Upper lobe of left lung (tissue), 6 donors: ENCODE measurements around the gene GJA3. TPM values are rescaled to one million over a fixed set of nuclear protein-coding genes. Genes with fewer than 3 reads are reported as not detected.

Source experiments
- ATAC-seq, 2 donors: fragments of 200-7000 bp; cut with Tn5 transposase; one replicate each; pipeline ENCODE4 v1.9.1; 2022; ENCODE audit warnings: mild to moderate bottlenecking in 2 of 2, moderate library complexity in 2 of 2; ENCODE audit not compliant: low FRiP score in 2 of 2
- DNase-seq, 2 donors: peaks; one replicate each; pipeline ENCODE4 v3.0.0-alpha.2; 2019 to 2020
- H3K27ac ChIP-seq, 4 donors: fragments of 200-600 bp; sonication (generic); one replicate each; pipeline ENCODE4 v1.5.1; 2016 to 2019
- H3K27me3 ChIP-seq, 4 donors: fragments of 200-600 bp; sonication (generic); one replicate each; pipeline ENCODE4 v1.5.1; 2017 to 2019
- H3K36me3 ChIP-seq, 4 donors: fragments of 200-600 bp; sonication (generic); one replicate each; pipeline ENCODE4 v1.5.1; 2016 to 2019
- H3K4me1 ChIP-seq, 4 donors: fragments of 200-600 bp; sonication (generic); one replicate each; pipeline ENCODE4 v1.5.1; 2018 to 2019
- H3K4me3 ChIP-seq, 4 donors: fragments of 200-600 bp; sonication (generic); one replicate each; pipeline ENCODE4 v1.5.1; 2017 to 2019; ENCODE audit warnings: mild to moderate bottlenecking in 2 of 4, moderate library complexity in 1 of 4
- H3K9me3 ChIP-seq, 4 donors: fragments of 200-600 bp; sonication (generic); one replicate each; pipeline ENCODE4 v1.5.1; 2018 to 2019
- CTCF ChIP-seq, 6 experiments: fragments of 450-650 bp in 4 of 6; fragments of 200-600 bp in 2 of 6; sonication (generic) in 2 of 6; IDR thresholded peaks; one replicate each; pipeline ENCODE4 v1.5.1; 2016 to 2019; ENCODE audit warnings: antibody characterized with exemption in 6 of 6
- EP300 ChIP-seq, 4 donors: sonication (generic); formaldehyde crosslinking; IDR thresholded peaks; one replicate each; pipeline ENCODE4 v1.5.1; 2017; ENCODE audit warnings: antibody characterized with exemption in 4 of 4, control low read depth in 2 of 4
- POLR2A ChIP-seq, 4 donors: fragments of 450-650 bp; IDR thresholded peaks; one replicate each; pipeline ENCODE4 v1.5.1; 2016 to 2017; ENCODE audit warnings: antibody characterized with exemption in 4 of 4, mild to moderate bottlenecking in 2 of 4
- POLR2AphosphoS5 ChIP-seq, 2 donors: sonication (generic); formaldehyde crosslinking; IDR thresholded peaks; one replicate each; pipeline ENCODE4 v1.5.1; 2017; ENCODE audit warnings: antibody characterized with exemption in 2 of 2
- WGBS, 2 donors: methylation state at CpG; one replicate each; pipeline ENCODE4 v1.1.5; 2017 to 2018; 5-methylcytosine and 5-hydroxymethylcytosine counted together
- total RNA-seq, 6 donors: library from RNA; depleted of rRNA in 4 of 6; stranded (reverse); fragments of >200 nt in 4 of 6; gene quantifications; one replicate each; pipeline versions ENCODE4 v1.1.0 to v1.2.1, GENCODE V29; 2016 to 2021
- donor health status: DM: no; HTN: no; CAD: no; lungs with moderate emphysema.
- donor health status: DM: no; HTN: yes; CAD: no; lungs with severe emphysema.

Gene GJA3
- total RNA-seq, 6 donors from 2014 or later = 0.07 to 0.10 TPM; not detected in 4

GRCh38 chr13:20181188-20181587 lies 20.3 kb upstream of the GJA3 start:
- H3K36me3 ChIP-seq = no peaks in the 10 kb centered on the region
- ATAC-seq (no peak), DNase-seq (no peak)
- H3K4me1 ChIP-seq = peaks cover 0 to 9% (median 3%) of the 10 kb centered on the region in 4 donors
- H3K4me3 ChIP-seq = no peak overlapping the region
- no peaks in the 10 kb centered on the region for H3K9me3 ChIP-seq
- H3K27me3 ChIP-seq = peaks cover 0 to 11% (median 1%) of the 10 kb centered on the region in 4 donors
- 69 to 70% methylated on average over 3 of the region's 3 CpGs for WGBS, 2 donors
- no peak overlapping the region for H3K27ac ChIP-seq
- TF ChIP-seq EP300 (IDR thresholded peaks at IDR 0.05) (no peak), POLR2A (IDR thresholded peaks at IDR 0.05) (no peak), CTCF (IDR thresholded peaks at IDR 0.05) (no peak), POLR2AphosphoS5 (IDR thresholded peaks at IDR 0.05) (no peak)

GRCh38 chr13:20178156-20178555 lies 17.3 kb upstream of the GJA3 start:
- H3K27me3 ChIP-seq = peaks cover 0 to 11% (median 1%) of the 10 kb centered on the region in 4 donors
- H3K9me3 ChIP-seq = no peaks in the 10 kb centered on the region
- no peak overlapping the region for H3K27ac ChIP-seq
- TF ChIP-seq POLR2AphosphoS5 (IDR thresholded peaks at IDR 0.05) = no peak
- no peak for TF ChIP-seq EP300 (IDR thresholded peaks at IDR 0.05)
- TF ChIP-seq POLR2A (IDR thresholded peaks at IDR 0.05) = no peak
- H3K4me3 ChIP-seq = no peak overlapping the region
- WGBS, 2 donors = 72 to 74% methylated on average over 5 of the region's 5 CpGs
- no peak for DNase-seq
- H3K4me1 ChIP-seq = peaks cover 4 to 17% (median 17%) of the 10 kb centered on the region in 4 donors
- no peak for ATAC-seq
- no peaks in the 10 kb centered on the region for H3K36me3 ChIP-seq

GRCh38 chr13:20177049-20177831 lies 16.4 kb upstream of the GJA3 start:
- Histone ChIP-seq H3K27ac (no peak overlapping the region), H3K36me3 (no peaks in the 10 kb centered on the region), H3K27me3 (peaks cover 0 to 11% (median 1%) of the 10 kb centered on the region in 4 donors), H3K4me3 (peak overlapping the region in 1 of 4 donors; percentile 13), H3K9me3 (no peaks in the 10 kb centered on the region), H3K4me1 (peaks cover 4 to 17% (median 15%) of the 10 kb centered on the region in 4 donors)
- TF ChIP-seq EP300 (IDR thresholded peaks at IDR 0.05) (no peak), CTCF (IDR thresholded peaks at IDR 0.05) (no peak), POLR2AphosphoS5 (IDR thresholded peaks at IDR 0.05) (no peak), POLR2A (IDR thresholded peaks at IDR 0.05) (no peak)
- ATAC-seq (no peak), DNase-seq (peak in 1 of 2 donors; percentile 80)
- WGBS, 2 donors = 54 to 70% methylated on average over 16 to 42 of the region's 67 CpGs

GRCh38 chr13:20175907-20176652 lies 15.2 kb upstream of the GJA3 start:
- Histone ChIP-seq H3K27ac (peak overlapping the region in 2 of 4 donors; percentile 62 to 75), H3K27me3 (peaks cover 0 to 11% (median 1%) of the 10 kb centered on the region in 4 donors), H3K4me1 (peaks cover 4 to 17% (median 14%) of the 10 kb centered on the region in 4 donors), H3K36me3 (no peaks in the 10 kb centered on the region), H3K4me3 (no peak overlapping the region), H3K9me3 (no peaks in the 10 kb centered on the region)
- TF ChIP-seq CTCF (IDR thresholded peaks at IDR 0.05) (no peak), POLR2AphosphoS5 (IDR thresholded peaks at IDR 0.05) (no peak), EP300 (IDR thresholded peaks at IDR 0.05) (no peak), POLR2A (IDR thresholded peaks at IDR 0.05) (no peak)
- WGBS, 2 donors = 50 to 65% methylated on average over 14 of the region's 14 CpGs
- DNase-seq (no peak), ATAC-seq (peak in 1 of 2 donors; percentile 48)

- Histone ChIP-seq H3K27me3 (peaks cover 0 to 11% (median 1%) of the 10 kb centered on the region in 4 donors), H3K9me3 (no peaks in the 10 kb centered on the region), H3K4me1 (peaks cover 4 to 17% (median 14%) of the 10 kb centered on the region in 4 donors), H3K27ac (peak overlapping the region; percentile 50 to 75 (median 58)), H3K4me3 (peak overlapping the region in 1 of 4 donors; percentile 10), H3K36me3 (no peaks in the 10 kb centered on the region)
- ATAC-seq (no peak), DNase-seq (no peak)
- 63 to 82% methylated on average over 3 of the region's 3 CpGs for WGBS, 2 donors
- no peak for TF ChIP-seq CTCF (IDR thresholded peaks at IDR 0.05)
These were observed 14.5 kb upstream of the GJA3 start for GRCh38 chr13:20175406-20175794.
